Measurements from ENCODE around the gene NAT16.

Gene NAT16

DNA sequence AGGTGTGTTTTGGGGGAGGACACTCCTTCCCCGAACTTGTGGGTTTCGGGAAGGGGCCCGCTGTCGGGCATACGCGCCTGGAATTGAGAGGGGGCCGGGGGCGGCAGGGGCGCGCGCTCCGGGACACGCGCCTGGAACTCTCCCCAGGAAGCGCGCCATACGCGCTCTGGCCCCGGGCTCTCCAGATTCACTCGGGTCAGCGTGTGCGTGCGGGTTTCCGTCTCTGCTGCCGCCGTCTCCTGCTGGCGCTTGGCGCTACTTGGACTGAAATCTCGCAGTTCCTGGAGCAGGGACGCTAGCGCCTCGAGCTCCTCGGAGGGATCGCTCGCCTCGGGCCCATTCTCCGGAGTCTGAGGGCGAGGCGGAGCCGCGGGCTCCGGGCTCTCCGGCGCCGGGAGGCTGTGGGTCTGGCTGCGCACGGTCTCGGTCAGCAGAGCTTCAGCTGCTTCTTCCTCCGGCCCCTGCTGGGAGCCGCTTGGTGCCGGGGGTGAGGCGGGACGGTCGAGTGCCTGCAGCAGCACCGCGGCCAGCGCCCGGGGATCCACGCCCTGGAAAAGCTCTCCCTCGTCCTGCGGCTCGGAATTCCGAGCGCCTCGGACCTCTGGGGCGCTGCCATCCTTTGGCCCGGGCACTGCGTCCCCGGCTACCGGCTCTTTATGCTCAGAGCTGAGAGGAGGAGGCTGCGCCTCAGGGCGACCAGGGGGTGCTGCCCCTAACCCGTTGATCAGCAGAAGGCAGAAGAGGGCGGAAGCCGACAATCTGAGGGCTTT lies 15.8 kb downstream of the NAT16 start:
- Mint-ChIP-seq H3K4me1 (peaks cover 30% of the 10 kb centered on the region), H3K9me3 (no peaks in the 10 kb centered on the region), H3K27me3 (ENCODE audit: low read depth) (peaks cover 78% of the 10 kb centered on the region), H3K4me3 (peak overlapping the region; percentile 36 to 74 (median 63)), H3K36me3 (ENCODE audit: low read depth) (peaks cover 9% of the 10 kb centered on the region), H3K27ac (no peak overlapping the region)
- no peak for TF ChIP-seq CTCF (IDR thresholded peaks at IDR 0.05; ENCODE audit: unreplicated experiment in 3 of 3)

GRCh38 chr7:101163279-101164070 lies 16.6 kb downstream of the NAT16 start:
- H3K4me1 Mint-ChIP-seq = peaks cover 26% of the 10 kb centered on the region
- no peak overlapping the region for H3K27ac Mint-ChIP-seq
- peaks cover 74% of the 10 kb centered on the region for H3K27me3 Mint-ChIP-seq (ENCODE audit: low read depth)

GRCh38 chr7:101162551-101163278 lies 17.4 kb downstream of the NAT16 start:
- Mint-ChIP-seq H3K27me3 (ENCODE audit: low read depth) (peaks cover 67% of the 10 kb centered on the region), H3K36me3 (ENCODE audit: low read depth) (peaks cover 13% of the 10 kb centered on the region), H3K4me1 (peaks cover 23% of the 10 kb centered on the region), H3K27ac (no peak overlapping the region), H3K9me3 (no peaks in the 10 kb centered on the region), H3K4me3 (peak overlapping the region; percentile 74 to 82 (median 76))
- TF ChIP-seq CTCF (IDR thresholded peaks at IDR 0.05; ENCODE audit: unreplicated experiment in 3 of 3) = no peak

More at GRCh38 chr7:101163279-101164070, 16.6 kb downstream of the NAT16 start:
- H3K9me3 Mint-ChIP-seq = no peaks in the 10 kb centered on the region
- peak overlapping the region; percentile 17 to 75 (median 48) for H3K4me3 Mint-ChIP-seq
- peaks cover 9% of the 10 kb centered on the region for H3K36me3 Mint-ChIP-seq (ENCODE audit: low read depth)
- no peak for TF ChIP-seq CTCF (IDR thresholded peaks at IDR 0.05; ENCODE audit: unreplicated experiment in 3 of 3)

- H3K27ac Mint-ChIP-seq = peak overlapping the region in 1 of 3 experiments; percentile 26
- peaks cover 13% of the 10 kb centered on the region for H3K36me3 Mint-ChIP-seq (ENCODE audit: low read depth)
- no peak for TF ChIP-seq CTCF (IDR thresholded peaks at IDR 0.05; ENCODE audit: unreplicated experiment in 3 of 3)
- H3K4me1 Mint-ChIP-seq = peaks cover 15% of the 10 kb centered on the region
- peaks cover 58% of the 10 kb centered on the region for H3K27me3 Mint-ChIP-seq (ENCODE audit: low read depth)
- H3K4me3 Mint-ChIP-seq = peak overlapping the region; percentile 74 to 82 (median 76)
- H3K9me3 Mint-ChIP-seq = no peaks in the 10 kb centered on the region
Observed at GRCh38 chr7:101161692-101162471, 18.2 kb downstream of the NAT16 start.

DNA sequence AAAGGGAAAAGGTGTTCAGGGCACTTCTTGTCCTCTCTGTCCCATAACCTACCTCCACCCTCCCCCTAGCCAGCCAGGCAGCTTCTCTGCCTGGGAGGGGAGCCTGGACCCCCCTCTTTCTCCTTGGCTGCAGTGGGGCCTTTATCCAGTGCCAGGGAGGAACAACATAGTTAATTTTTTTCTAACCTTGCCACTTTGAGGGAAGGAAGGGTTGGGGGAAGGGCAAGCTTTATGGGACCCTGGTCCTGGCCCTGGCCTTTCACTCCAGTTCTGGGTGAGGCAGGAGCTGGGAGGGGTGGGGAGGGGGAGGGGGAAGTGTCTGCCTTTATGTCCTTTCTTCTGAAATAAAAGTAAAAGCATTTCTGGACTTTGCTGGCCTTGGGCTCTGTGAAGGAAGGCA lies 19.2 kb downstream of the NAT16 start:
- Mint-ChIP-seq H3K27ac (peak overlapping the region in 1 of 3 experiments; percentile 70), H3K4me3 (peak overlapping the region in 2 of 3 experiments; percentile 31 to 50), H3K4me1 (peaks cover 10% of the 10 kb centered on the region), H3K27me3 (ENCODE audit: low read depth) (peaks cover 49% of the 10 kb centered on the region), H3K36me3 (ENCODE audit: low read depth) (peaks cover 13% of the 10 kb centered on the region), H3K9me3 (no peaks in the 10 kb centered on the region)
- TF ChIP-seq CTCF (IDR thresholded peaks at IDR 0.05; ENCODE audit: unreplicated experiment in 3 of 3) = no peak

All from nephron (organoid).